Naive thymus-derived CD8-positive, alpha-beta T cell (primary cell): ENCODE data around the gene KMT2A. TPM values are rescaled to one million over a fixed set of nuclear protein-coding genes. Genes with fewer than 3 reads are reported as not detected.
A peak's percentile ranks its signal among the peaks of the same experiment; 100 is the strongest.
"Not testable (repeated sequence)": the region's sequence is repeated elsewhere in the genome, so short reads cannot be mapped to it uniquely, and the experiment has no call there.

ENCODE experiments used
- ATAC-seq, 2 donors: fragments of 150-1000 bp; cut with Tn5 transposase in 1 of 2; sonication (Bioruptor Pico), chemical (Tn5 transposase) in 1 of 2; 1 replicate in 1 of 2; 2 replicates in 1 of 2; pipeline ENCODE4 v1.10.0; 2021; ENCODE audit warnings: mild to moderate bottlenecking in 2 of 2, moderate library complexity in 2 of 2
- POLR2A ChIA-PET: fragments of 350-600 bp; sonication (Branson Sonifier 250); formaldehyde crosslinking; loops from one replicate; lab custom pipeline; 2021; ENCODE audit warnings: antibody characterized with exemption; lab: Charles Lee
- DNase-seq, 10 donors: peaks; one replicate each; pipeline versions ENCODE4 v3.0.0 to v3.0.0-alpha.2; 2020 to 2022
- H3K27ac Mint-ChIP-seq, 10 donors: one replicate each; pipeline ENCODE4 v1.8.0; 2020 to 2022; ENCODE audit warnings: mild to moderate bottlenecking in 10 of 10, mixed read lengths in 10 of 10, moderate library complexity in 4 of 10, inconsistent platforms in 1 of 10
- H3K27me3 Mint-ChIP-seq, 5 donors: one replicate each; pipeline ENCODE4 v1.8.0; 2021 to 2022; ENCODE audit warnings: mixed read lengths in 5 of 5
- H3K36me3 Mint-ChIP-seq, 3 donors: one replicate each; pipeline ENCODE4 v1.8.0; 2020 to 2022; ENCODE audit warnings: mixed read lengths in 3 of 3, mild to moderate bottlenecking in 2 of 3, inconsistent platforms in 1 of 3
- H3K4me1 Mint-ChIP-seq, 4 donors: one replicate each; pipeline ENCODE4 v1.8.0; 2021 to 2022; ENCODE audit warnings: mixed read lengths in 4 of 4
- H3K4me3 Mint-ChIP-seq, 10 donors: one replicate each; pipeline ENCODE4 v1.8.0; 2020 to 2022; ENCODE audit warnings: mild to moderate bottlenecking in 10 of 10, mixed read lengths in 10 of 10, moderate library complexity in 6 of 10, inconsistent platforms in 1 of 10
- H3K9me3 Mint-ChIP-seq, 9 donors: one replicate each; pipeline ENCODE4 v1.8.0; 2020 to 2022; ENCODE audit warnings: mixed read lengths in 9 of 9, mild to moderate bottlenecking in 3 of 9, inconsistent platforms in 1 of 9, moderate library complexity in 1 of 9
- polyA plus RNA-seq, 3 donors: library from polyadenylated mRNA; unstranded; fragments of 300-500 nt; fragmentation: Illumina TruSeq; gene quantifications; one replicate each; pipeline ENCODE4 v1.2.3, GENCODE V29; 2021
- total RNA-seq, 8 experiments: library from RNA in 2 of 8; stranded (reverse) in 2 of 8; gene quantifications; one replicate each; pipeline ENCODE4 v1.2.3 and lab custom pipeline; 2021 to 2026

Gene KMT2A
- total and polyA plus RNA-seq, 5 experiments from 2014 or later, result 16.9 to 161 (median 30.5) TPM

- Mint-ChIP-seq H3K4me3 (no peak overlapping the region), H3K36me3 (peaks cover 0 to 47% (median 4%) of the 10 kb centered on the region in 3 donors), H3K27me3 (no peaks in the 10 kb centered on the region), H3K27ac (peak overlapping the region in 1 of 10 donors; percentile 17), H3K9me3 (no peaks in the 10 kb centered on the region), H3K4me1 (peaks cover 0 to 2% (median under 1%) of the 10 kb centered on the region in 4 donors)
- DNase-seq (no peak), ATAC-seq (no peak)
- POLR2A ChIA-PET, result interaction anchor here (1.0 to 1.1 kb wide), 2 partner anchors 10 to 28 kb away, joined by 3 read pairs; no protein-coding TSS in a partner anchor
These were observed 101.2 kb downstream of the KMT2A start for GRCh38 chr11:118537409-118537980.

GRCh38 chr11:118544010-118544646, 107.8 kb downstream of the KMT2A start:
- Mint-ChIP-seq H3K9me3 (no peaks in the 10 kb centered on the region), H3K4me1 (no peaks in the 10 kb centered on the region), H3K27me3 (no peaks in the 10 kb centered on the region), H3K27ac (peak overlapping the region in 2 of 10 donors; percentile 20 to 83), H3K4me3 (no peak overlapping the region), H3K36me3 (peaks cover 0 to 55% (median 4%) of the 10 kb centered on the region in 3 donors)
- POLR2A ChIA-PET, result interaction anchor here (0.6 to 1.6 kb wide), 3 partner anchors 9 to 466 kb away, joined by 4 to 5 read pairs (median 4); no protein-coding TSS in a partner anchor
- ATAC-seq, result no peak
- DNase-seq, result no peak

- ATAC-seq (no peak), DNase-seq (no peak)
- POLR2A ChIA-PET, result interaction anchor here (1.6 kb wide), 1 partner anchor 10 kb away, joined by 4 read pairs; no protein-coding TSS in a partner anchor
- Mint-ChIP-seq H3K27ac (peak overlapping the region in 3 of 10 donors; percentile 20 to 83 (median 34)), H3K4me3 (no peak overlapping the region), H3K36me3 (peaks cover 0 to 52% (median 4%) of the 10 kb centered on the region in 3 donors), H3K4me1 (no peaks in the 10 kb centered on the region), H3K9me3 (no peaks in the 10 kb centered on the region), H3K27me3 (no peaks in the 10 kb centered on the region)
These were observed 108.3 kb downstream of the KMT2A start for GRCh38 chr11:118544647-118545010.

GRCh38 chr11:118545533-118545932, 109.2 kb downstream of the KMT2A start:
- Mint-ChIP-seq H3K36me3 (peaks cover 0 to 47% (median 2%) of the 10 kb centered on the region in 3 donors), H3K4me1 (no peaks in the 10 kb centered on the region), H3K27me3 (no peaks in the 10 kb centered on the region), H3K4me3 (no peak overlapping the region), H3K9me3 (no peaks in the 10 kb centered on the region), H3K27ac (peak overlapping the region in 3 of 10 donors; percentile 66 to 77 (median 68))
- DNase-seq, result no peak
- ATAC-seq, result no peak
- POLR2A ChIA-PET, result no interaction called here

- Mint-ChIP-seq H3K27ac (peak overlapping the region in 3 of 10 donors; percentile 44 to 66 (median 47)), H3K4me1 (no peaks in the 10 kb centered on the region), H3K27me3 (no peaks in the 10 kb centered on the region), H3K4me3 (no peak overlapping the region), H3K36me3 (peaks cover 0 to 48% (median 2%) of the 10 kb centered on the region in 3 donors), H3K9me3 (no peaks in the 10 kb centered on the region)
- POLR2A ChIA-PET, result no interaction called here
- DNase-seq, result no peak
- ATAC-seq, result no peak
These were observed 110.8 kb downstream of the KMT2A start for GRCh38 chr11:118547132-118547531.

GRCh38 chr11:118552341-118552740, 116.0 kb downstream of the KMT2A start:
- Mint-ChIP-seq H3K4me1 (no peaks in the 10 kb centered on the region), H3K36me3 (peaks cover 5 to 57% (median 13%) of the 10 kb centered on the region in 3 donors), H3K27me3 (no peaks in the 10 kb centered on the region), H3K4me3 (no peak overlapping the region), H3K27ac (peak overlapping the region in 1 of 10 donors; percentile 65), H3K9me3 (no peaks in the 10 kb centered on the region)
- DNase-seq (no peak), ATAC-seq (no peak)
- POLR2A ChIA-PET, result no interaction called here

- H3K27me3 Mint-ChIP-seq, result no peaks in the 10 kb centered on the region
- no peaks in the 10 kb centered on the region for H3K9me3 Mint-ChIP-seq
- H3K27ac Mint-ChIP-seq, result no peak overlapping the region
- peaks cover 0 to 39% (median 4%) of the 10 kb centered on the region in 3 donors for H3K36me3 Mint-ChIP-seq
- ATAC-seq (no peak), DNase-seq (no peak)
- POLR2A ChIA-PET, result no interaction called here
- H3K4me1 Mint-ChIP-seq, result peaks cover 11 to 29% (median 17%) of the 10 kb centered on the region in 4 donors
- no peak overlapping the region for H3K4me3 Mint-ChIP-seq
These were observed 124.5 kb downstream of the KMT2A start for GRCh38 chr11:118560806-118561205.

GRCh38 chr11:118565051-118565450, 128.8 kb downstream of the KMT2A start:
- Mint-ChIP-seq H3K4me3 (peak overlapping the region; percentile 55 to 91 (median 74)), H3K27me3 (no peaks in the 10 kb centered on the region), H3K9me3 (no peaks in the 10 kb centered on the region), H3K4me1 (peaks cover 12 to 33% (median 23%) of the 10 kb centered on the region in 4 donors), H3K36me3 (peaks cover 0 to 12% (median 0%) of the 10 kb centered on the region in 3 donors), H3K27ac (peak overlapping the region in 9 of 10 donors; percentile 20 to 95 (median 87))
- ATAC-seq (no peak), DNase-seq (no peak)
- POLR2A ChIA-PET, result no interaction called here

- Mint-ChIP-seq H3K4me1 (peaks cover 13 to 45% (median 41%) of the 10 kb centered on the region in 4 donors), H3K27me3 (no peaks in the 10 kb centered on the region), H3K4me3 (peak overlapping the region in 1 of 10 donors; percentile 22), H3K27ac (peak overlapping the region in 5 of 10 donors; percentile 7 to 60 (median 20)), H3K36me3 (peaks cover 0 to 4% (median 3%) of the 10 kb centered on the region in 3 donors), H3K9me3 (no peaks in the 10 kb centered on the region)
- no peak for ATAC-seq
- POLR2A ChIA-PET, result interaction anchor here (0.6 to 1.3 kb wide), 3 partner anchors 10 to 302 kb away, joined by 3 to 6 read pairs (median 3); no protein-coding TSS in a partner anchor
- no peak for DNase-seq
These were observed 133.4 kb downstream of the KMT2A start for GRCh38 chr11:118569670-118570069.

GRCh38 chr11:118570787-118571186, 134.5 kb downstream of the KMT2A start:
- H3K4me1 Mint-ChIP-seq, result peaks cover 16 to 48% (median 42%) of the 10 kb centered on the region in 4 donors
- H3K36me3 Mint-ChIP-seq, result peaks cover 0 to 9% (median 3%) of the 10 kb centered on the region in 3 donors
- peak overlapping the region in 9 of 10 donors; percentile 93 to 99 (median 97) for H3K27ac Mint-ChIP-seq
- H3K27me3 Mint-ChIP-seq, result no peaks in the 10 kb centered on the region
- H3K9me3 Mint-ChIP-seq, result no peaks in the 10 kb centered on the region
- peak overlapping the region in 7 of 10 donors; percentile 18 to 99 (median 97) for H3K4me3 Mint-ChIP-seq
- DNase-seq (no peak), ATAC-seq (no peak)
- POLR2A ChIA-PET, result no interaction called here

GRCh38 chr11:118571701-118572060, 135.4 kb downstream of the KMT2A start:
- H3K27me3 Mint-ChIP-seq, H3K9me3 Mint-ChIP-seq, ATAC-seq: not testable (repeated sequence)
- DNase-seq, result peak in 2 of 10 donors; percentile 6 to 21
- H3K27ac Mint-ChIP-seq, result peak overlapping the region; percentile 93 to 99 (median 97)
- peaks cover 18 to 48% (median 46%) of the 10 kb centered on the region in 4 donors for H3K4me1 Mint-ChIP-seq
- POLR2A ChIA-PET, result interaction anchor here (0.7 to 1.9 kb wide), 15 partner anchors 14 to 755 kb away, joined by 3 to 12 read pairs (median 4); partner anchors contain the start of genes C2CD2L, DDX6 and KMT2A
- peak overlapping the region; percentile 88 to 99 (median 96) for H3K4me3 Mint-ChIP-seq
- H3K36me3 Mint-ChIP-seq, result peaks cover 0 to 15% (median 3%) of the 10 kb centered on the region in 3 donors

- DNase-seq (peak; percentile 67 to 91 (median 76)), ATAC-seq (peak; percentile 85 to 86)
- peak within 1 kb of the TSS; percentile 88 to 99 (median 96) for H3K4me3 Mint-ChIP-seq
- H3K27ac Mint-ChIP-seq, result peak within 1 kb of the TSS; percentile 93 to 99 (median 97)
- peaks cover 0 to 22% (median 3%) of the 10 kb centered on the region in 3 donors for H3K36me3 Mint-ChIP-seq
- H3K27me3 Mint-ChIP-seq, result no peaks in the 10 kb centered on the region
- peaks cover 20 to 54% (median 52%) of the 10 kb centered on the region in 4 donors for H3K4me1 Mint-ChIP-seq
- POLR2A ChIA-PET, result interaction anchor here (0.5 to 1.9 kb wide), 19 partner anchors 15 to 755 kb away, joined by 3 to 12 read pairs (median 4); partner anchors contain the start of genes C2CD2L, DDX6 and KMT2A
- no peaks in the 10 kb centered on the region for H3K9me3 Mint-ChIP-seq
These were observed 136.0 kb downstream of the KMT2A start, which contains the start of gene ARCN1 for GRCh38 chr11:118572061-118572980. Gene ARCN1, plus strand, starts transcription at chr11:118572409. Its CDS starts 139 bp downstream, at chr11:118572548.
